PC-3 (cell line): ENCODE data around the gene PVRIG. TPM values are rescaled to one million over a fixed set of nuclear protein-coding genes. Genes with fewer than 3 reads are reported as not detected.

Source experiments
- ATAC-seq: fragments of 200-7000 bp; cut with Tn5 transposase; 2 replicates; pipeline ENCODE4 v1.9.1; 2020; ENCODE audit warnings: mild to moderate bottlenecking, moderate library complexity
- BruUV-seq: library from RNA; stranded (reverse); fragments of 400-500 nt; replicated peaks from 2 replicates; lab custom pipeline; 2021; lab: Mats Ljungman, UMichigan
- CTCF ChIA-PET: fragments of 300-600 bp; sonication (Branson Sonifier 250); formaldehyde crosslinking; loops from one replicate; lab custom pipeline; 2022; ENCODE audit warnings: antibody characterized with exemption; lab: Charles Lee
- POLR2A ChIA-PET: fragments of 300-600 bp; sonication (Branson Sonifier 250); formaldehyde crosslinking; loops from one replicate; lab custom pipeline; 2022; ENCODE audit warnings: antibody characterized with exemption; ENCODE audit not compliant: unreplicated experiment; lab: Charles Lee
- DNase-seq: peaks from one replicate; pipeline ENCODE4 v3.0.0-alpha.2; 2015
- H2AFZ ChIP-seq: fragments of 300-600 bp; sonication (generic); 2 replicates; pipeline ENCODE4 v1.6.0; 2016; ENCODE audit warnings: antibody characterized with exemption, low read length
- H3F3A ChIP-seq: fragments of 300-600 bp; sonication (generic); one replicate; pipeline ENCODE4 v1.6.0; 2017; ENCODE audit warnings: antibody characterized with exemption, low read length, control low read depth, mild to moderate bottlenecking; ENCODE audit not compliant: unreplicated experiment
- H3K27ac ChIP-seq: fragments of 300-600 bp; sonication (generic); 2 replicates; pipeline ENCODE4 v1.5.1; 2016; ENCODE audit warnings: mild to moderate bottlenecking, low read length
- H3K27me3 ChIP-seq: fragments of 300-600 bp; sonication (generic); 2 replicates; pipeline ENCODE4 v1.6.1; 2016; ENCODE audit warnings: low read length, mixed read lengths
- H3K36me3 ChIP-seq: fragments of 300-600 bp; sonication (generic); 2 replicates; pipeline ENCODE4 v1.6.1; 2016; ENCODE audit warnings: low read depth, mixed run types, low read length, mixed read lengths
- H3K4me1 ChIP-seq: fragments of 300-600 bp; sonication (generic); 2 replicates; pipeline ENCODE4 v1.5.1; 2016; ENCODE audit warnings: low read length; ENCODE audit not compliant: insufficient read depth
- H3K4me2 ChIP-seq: fragments of 300-600 bp; sonication (generic); 2 replicates; pipeline ENCODE4 v1.6.0; 2016; ENCODE audit warnings: low read length
- H3K4me3 ChIP-seq: fragments of 300-600 bp; sonication (generic); 2 replicates; pipeline ENCODE4 v1.5.1; 2016; ENCODE audit warnings: mild to moderate bottlenecking, low read length, mixed read lengths
- H3K79me2 ChIP-seq: fragments of 300-600 bp; sonication (generic); 2 replicates; pipeline ENCODE4 v1.6.1; 2017; ENCODE audit warnings: low read length, mixed read lengths
- H3K9ac ChIP-seq: fragments of 300-600 bp; sonication (generic); 2 replicates; pipeline ENCODE4 v1.6.0; 2016; ENCODE audit warnings: mild to moderate bottlenecking, low read length
- H3K9me2 ChIP-seq: fragments of 300-600 bp; sonication (generic); replicated peaks from 2 replicates; pipeline ENCODE4 v1.6.1; 2016; ENCODE audit warnings: mixed run types, low read length, mixed read lengths
- H3K9me3 ChIP-seq: fragments of 300-600 bp; sonication (generic); 2 replicates; pipeline ENCODE4 v1.6.1; 2016; ENCODE audit warnings: low read length, mixed read lengths
- H4K20me1 ChIP-seq: fragments of 300-600 bp; sonication (generic); 2 replicates; pipeline ENCODE4 v1.6.1; 2016; ENCODE audit warnings: low read length, mixed read lengths
- EZH2 ChIP-seq: fragments of 300-600 bp; sonication (generic); IDR thresholded peaks from one replicate; pipeline ENCODE4 v1.6.1; 2017; ENCODE audit warnings: antibody characterized with exemption, mild to moderate bottlenecking, low read length; ENCODE audit not compliant: unreplicated experiment
- EZH2phosphoT487 ChIP-seq: fragments of 300-600 bp; sonication (generic); IDR thresholded peaks from 2 replicates; pipeline ENCODE4 v1.6.1; 2018; ENCODE audit warnings: mild to moderate bottlenecking, antibody characterized with exemption, low read length, borderline replicate concordance
- intact Hi-C: fragments of 100-400 bp; cut with micrococcal nuclease; formaldehyde crosslinking; loops from 2 replicates; pipeline ENCODE4 v1.9.0; 2023
- total RNA-seq: library from RNA; depleted of rRNA; stranded (reverse); fragments of >200 nt; gene quantifications from 2 replicates; pipeline ENCODE4 v1.2.3, GENCODE V29; 2014
- TF ChIP-seq, protein P1 (sequence below): fragments of 300-600 bp; sonication (generic); conservative IDR thresholded peaks from 2 replicates; pipeline ENCODE4 v1.5.1; 2017; ENCODE audit warnings: antibody characterized with exemption, low read depth, mild to moderate bottlenecking, low read length

Gene PVRIG
- total RNA-seq, 1 experiment from 2014 or later: not detected

DNA sequence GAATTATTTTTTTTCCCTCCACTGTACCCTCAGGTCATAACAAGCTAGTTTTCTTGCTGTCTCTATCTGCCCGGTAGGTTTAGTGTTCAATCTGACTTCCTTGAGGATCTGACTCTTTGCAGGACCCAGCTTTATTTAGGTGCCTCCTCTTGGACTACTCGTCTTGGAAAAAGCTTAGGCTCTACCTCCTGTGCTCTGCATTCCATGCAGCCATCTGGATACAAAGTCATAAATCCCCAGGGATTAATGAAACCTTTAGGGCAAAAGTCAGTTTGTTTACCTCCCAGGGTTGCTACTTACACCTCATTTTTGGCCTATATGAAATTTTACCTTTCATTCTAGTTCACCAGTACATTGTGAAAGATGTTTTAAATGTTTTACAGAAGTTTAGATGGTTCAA is 34.0 kb upstream of the PVRIG start:
- no peaks in the 10 kb centered on the region for H3F3A ChIP-seq
- POLR2A ChIA-PET: no interaction called here
- no TSS peak for BruUV-seq

DNA sequence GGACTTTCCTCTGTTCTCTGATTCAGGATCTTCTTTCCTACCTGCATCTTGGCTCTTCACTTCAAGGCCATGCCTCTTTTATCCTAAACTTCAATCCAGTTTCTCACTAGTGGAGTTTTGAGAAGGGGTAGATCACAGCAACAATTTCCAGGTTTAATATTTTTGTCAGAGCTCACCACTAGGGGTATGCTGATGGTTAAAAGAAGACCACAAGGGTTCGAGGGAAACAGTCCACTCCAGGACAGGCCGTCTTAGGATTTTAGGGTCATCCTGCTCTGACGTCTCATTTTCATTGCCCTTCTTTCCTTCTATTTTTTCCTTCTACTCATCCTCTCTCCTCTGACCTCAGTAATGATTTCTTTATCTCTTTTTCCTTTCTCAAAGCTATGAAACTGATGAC is 30.7 kb upstream of the PVRIG start:
- ChIA-PET CTCF (interaction anchor here (1.0 kb wide), 1 partner anchor 21 kb away, joined by 3 read pairs; the partner anchor contains the start of gene GAL3ST4), POLR2A (interaction anchor here (0.7 kb wide), 1 partner anchor 34 kb away, joined by 5 read pairs; no protein-coding TSS in a partner anchor)
- ATAC-seq (0 out of 2 replicates have a peak, but pooled peaks have one; percentile 33), DNase-seq (no peak)
- no peak overlapping the region for H2AFZ ChIP-seq
- H3F3A ChIP-seq: no peaks in the 10 kb centered on the region
- intact Hi-C loops: no loop called here
- H3K4me3 ChIP-seq: no peak overlapping the region
- no peaks in the 10 kb centered on the region for H3K9me2 ChIP-seq
- no peak overlapping the region for H3K4me2 ChIP-seq
- H3K36me3 ChIP-seq: no peaks in the 10 kb centered on the region
- no peaks in the 10 kb centered on the region; the same call in 1 of the 2 replicates for H3K4me1 ChIP-seq
- H3K9ac ChIP-seq: no peak overlapping the region
- H4K20me1 ChIP-seq: no peaks in the 10 kb centered on the region
- no TSS peak for BruUV-seq
- no peaks in the 10 kb centered on the region for H3K27me3 ChIP-seq
- H3K79me2 ChIP-seq: no peaks in the 10 kb centered on the region
- H3K9me3 ChIP-seq: no peaks in the 10 kb centered on the region
- no peak overlapping the region for H3K27ac ChIP-seq
- TF ChIP-seq EZH2phosphoT487 (no peak), EZH2 (no peak)
- TF ChIP-seq, protein P1, sequence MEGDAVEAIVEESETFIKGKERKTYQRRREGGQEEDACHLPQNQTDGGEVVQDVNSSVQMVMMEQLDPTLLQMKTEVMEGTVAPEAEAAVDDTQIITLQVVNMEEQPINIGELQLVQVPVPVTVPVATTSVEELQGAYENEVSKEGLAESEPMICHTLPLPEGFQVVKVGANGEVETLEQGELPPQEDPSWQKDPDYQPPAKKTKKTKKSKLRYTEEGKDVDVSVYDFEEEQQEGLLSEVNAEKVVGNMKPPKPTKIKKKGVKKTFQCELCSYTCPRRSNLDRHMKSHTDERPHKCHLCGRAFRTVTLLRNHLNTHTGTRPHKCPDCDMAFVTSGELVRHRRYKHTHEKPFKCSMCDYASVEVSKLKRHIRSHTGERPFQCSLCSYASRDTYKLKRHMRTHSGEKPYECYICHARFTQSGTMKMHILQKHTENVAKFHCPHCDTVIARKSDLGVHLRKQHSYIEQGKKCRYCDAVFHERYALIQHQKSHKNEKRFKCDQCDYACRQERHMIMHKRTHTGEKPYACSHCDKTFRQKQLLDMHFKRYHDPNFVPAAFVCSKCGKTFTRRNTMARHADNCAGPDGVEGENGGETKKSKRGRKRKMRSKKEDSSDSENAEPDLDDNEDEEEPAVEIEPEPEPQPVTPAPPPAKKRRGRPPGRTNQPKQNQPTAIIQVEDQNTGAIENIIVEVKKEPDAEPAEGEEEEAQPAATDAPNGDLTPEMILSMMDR: 0 out of 2 replicates have a peak, but pooled peaks have one; percentile 15

More for the DNA sequence above, 34.0 kb upstream of the PVRIG start:
- intact Hi-C loops: no loop called here
- H4K20me1 ChIP-seq: no peaks in the 10 kb centered on the region
- H3K4me2 ChIP-seq: no peak overlapping the region
- no peaks in the 10 kb centered on the region; the same call in 1 of the 2 replicates for H3K4me1 ChIP-seq
- CTCF ChIA-PET: no interaction called here
- no peak overlapping the region for H3K27ac ChIP-seq
- no peaks in the 10 kb centered on the region for H3K9me2 ChIP-seq
- no peak overlapping the region for H2AFZ ChIP-seq
- H3K79me2 ChIP-seq: no peaks in the 10 kb centered on the region
- H3K4me3 ChIP-seq: no peak overlapping the region
- H3K27me3 ChIP-seq: no peaks in the 10 kb centered on the region
- no peak overlapping the region for H3K9ac ChIP-seq
- DNase-seq (no peak), ATAC-seq (no peak)
- no peaks in the 10 kb centered on the region for H3K36me3 ChIP-seq
- TF ChIP-seq, protein P1: no peak
- TF ChIP-seq EZH2 (no peak), EZH2phosphoT487 (no peak)
- H3K9me3 ChIP-seq: no peaks in the 10 kb centered on the region

DNA sequence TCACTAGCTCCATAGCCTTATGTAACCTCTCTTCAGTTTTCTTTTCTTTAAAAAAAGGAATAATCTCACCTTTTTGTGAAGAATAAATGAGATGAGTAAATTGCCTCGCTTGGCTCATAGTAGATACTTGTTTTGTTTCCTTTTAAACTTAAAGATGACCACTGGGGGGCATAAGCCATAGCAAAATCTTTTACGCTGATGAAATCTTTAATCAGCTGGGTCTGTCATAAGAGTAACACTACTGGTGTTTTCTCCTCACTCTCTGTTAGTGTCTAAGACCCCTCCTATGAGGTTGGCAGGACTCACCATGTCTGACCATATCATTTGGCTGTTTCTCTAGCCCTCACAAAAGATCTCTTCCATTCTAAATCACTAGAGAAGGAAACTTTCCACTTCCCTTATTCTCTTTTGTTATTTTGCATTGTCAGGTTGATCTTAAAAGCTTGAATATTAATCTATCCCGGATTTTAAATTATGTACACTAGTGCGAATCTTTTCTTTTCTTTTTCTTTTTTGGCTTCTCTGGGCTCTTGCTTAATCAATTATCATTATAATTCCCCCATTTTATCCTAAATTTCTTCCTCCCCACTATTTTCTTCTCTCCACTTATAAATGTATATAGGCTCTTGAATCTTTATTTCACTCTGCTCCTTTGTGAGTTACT is 29.6 kb upstream of the PVRIG start:
- no peak overlapping the region for H2AFZ ChIP-seq
- H4K20me1 ChIP-seq: no peaks in the 10 kb centered on the region
- H3K4me3 ChIP-seq: no peak overlapping the region
- no peak overlapping the region for H3K4me2 ChIP-seq
- CTCF ChIA-PET: interaction anchor here (0.8 kb wide), 1 partner anchor 22 kb away, joined by 4 read pairs; the partner anchor contains the start of gene GAL3ST4
- intact Hi-C loops: no loop called here
- H3K27ac ChIP-seq: no peak overlapping the region
- no peak for TF ChIP-seq EZH2
- TF ChIP-seq, protein P1: peak; percentile 66
- no peaks in the 10 kb centered on the region for H3K27me3 ChIP-seq
- no peaks in the 10 kb centered on the region for H3K9me2 ChIP-seq
- no peaks in the 10 kb centered on the region for H3F3A ChIP-seq
- ATAC-seq: peak; percentile 81
- no peaks in the 10 kb centered on the region for H3K79me2 ChIP-seq
- BruUV-seq: no TSS peak
- peak; percentile 55 for DNase-seq
- no peaks in the 10 kb centered on the region for H3K36me3 ChIP-seq
- no peak overlapping the region for H3K9ac ChIP-seq
- no peaks in the 10 kb centered on the region for H3K9me3 ChIP-seq
- POLR2A ChIA-PET: interaction anchor here (0.7 kb wide), 1 partner anchor 55 kb away, joined by 3 read pairs; no protein-coding TSS in a partner anchor
- H3K4me1 ChIP-seq: no peaks in the 10 kb centered on the region; the same call in 1 of the 2 replicates
